IPS-NIHi7 (cell line): ENCODE data around the gene HLA-DOA.

ENCODE experiments used
- DNase-seq: peaks from one replicate; pipeline ENCODE4 v3.0.0; 2012; ENCODE audit warnings: mixed read lengths; ENCODE audit errors: extremely low spot score

HLA-DOA gene

DNA sequence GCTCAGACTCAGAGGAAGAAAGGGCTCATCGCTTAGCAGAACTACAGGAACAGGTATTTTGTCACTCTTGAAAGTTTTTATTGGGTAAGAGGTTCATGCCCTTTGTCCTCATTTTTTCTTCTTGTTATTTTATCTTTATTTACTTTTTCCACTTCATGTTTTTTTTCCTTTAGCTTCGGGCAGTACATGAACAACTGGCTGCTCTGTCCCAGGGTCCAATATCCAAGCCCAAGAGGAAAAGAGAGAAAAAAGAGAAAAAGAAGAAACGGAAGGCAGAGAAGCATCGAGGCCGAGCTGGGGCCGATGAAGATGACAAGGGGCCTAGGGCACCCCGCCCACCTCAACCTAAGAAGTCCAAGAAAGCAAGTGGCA is 31.5 kb downstream of the HLA-DOA start:
- DNase-seq: no peak

DNA sequence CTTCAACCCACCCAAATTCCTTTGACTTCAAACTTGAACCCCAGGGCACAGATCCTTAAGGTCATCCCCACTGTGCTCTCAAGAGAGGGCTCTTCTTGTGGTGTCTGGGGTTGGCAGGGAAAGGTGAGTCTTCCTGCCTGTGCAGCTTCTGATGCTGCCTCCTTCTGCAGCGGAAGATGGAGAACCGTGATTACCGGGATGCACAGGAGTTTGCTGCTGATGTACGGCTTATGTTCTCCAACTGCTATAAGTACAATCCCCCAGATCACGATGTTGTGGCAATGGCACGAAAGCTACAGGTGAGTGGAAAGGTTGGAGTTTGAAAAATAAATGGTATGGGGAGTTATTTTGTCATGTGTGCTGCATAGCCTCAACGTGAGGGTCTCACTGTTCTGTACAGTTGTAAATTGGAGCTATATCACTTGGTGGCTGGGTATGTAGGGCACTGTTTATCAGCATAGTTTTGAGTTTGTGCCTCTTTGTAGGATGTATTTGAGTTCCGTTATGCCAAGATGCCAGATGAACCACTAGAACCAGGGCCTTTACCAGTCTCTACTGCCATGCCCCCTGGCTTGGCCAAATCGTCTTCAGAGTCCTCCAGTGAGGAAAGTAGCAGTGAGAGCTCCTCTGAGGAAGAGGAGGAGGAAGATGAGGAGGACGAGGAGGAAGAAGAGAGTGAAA is 32.0 kb downstream of the HLA-DOA start:
- no peak for DNase-seq

DNA sequence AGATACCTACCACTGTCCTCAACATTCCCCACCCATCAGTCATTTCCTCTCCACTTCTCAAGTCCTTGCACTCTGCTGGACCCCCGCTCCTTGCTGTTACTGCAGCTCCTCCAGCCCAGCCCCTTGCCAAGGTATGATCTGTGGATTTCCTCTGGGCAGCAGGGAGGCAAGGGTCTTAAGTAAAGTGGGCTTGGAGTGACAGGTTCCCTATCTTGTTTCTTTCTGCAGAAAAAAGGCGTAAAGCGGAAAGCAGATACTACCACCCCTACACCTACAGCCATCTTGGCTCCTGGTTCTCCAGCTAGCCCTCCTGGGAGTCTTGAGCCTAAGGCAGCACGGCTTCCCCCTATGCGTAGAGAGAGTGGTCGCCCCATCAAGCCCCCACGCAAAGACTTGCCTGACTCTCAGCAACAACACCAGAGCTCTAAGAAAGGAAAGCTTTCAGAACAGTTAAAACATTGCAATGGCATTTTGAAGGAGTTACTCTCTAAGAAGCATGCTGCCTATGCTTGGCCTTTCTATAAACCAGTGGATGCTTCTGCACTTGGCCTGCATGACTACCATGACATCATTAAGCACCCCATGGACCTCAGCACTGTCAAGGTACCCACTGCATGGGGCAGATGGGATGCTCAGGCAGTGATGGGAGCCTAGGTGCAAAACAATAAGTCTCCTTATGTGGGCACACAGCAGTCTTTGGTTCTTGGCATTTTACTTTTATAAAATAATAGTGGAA is 32.9 kb downstream of the HLA-DOA start:
- DNase-seq: no peak

DNA sequence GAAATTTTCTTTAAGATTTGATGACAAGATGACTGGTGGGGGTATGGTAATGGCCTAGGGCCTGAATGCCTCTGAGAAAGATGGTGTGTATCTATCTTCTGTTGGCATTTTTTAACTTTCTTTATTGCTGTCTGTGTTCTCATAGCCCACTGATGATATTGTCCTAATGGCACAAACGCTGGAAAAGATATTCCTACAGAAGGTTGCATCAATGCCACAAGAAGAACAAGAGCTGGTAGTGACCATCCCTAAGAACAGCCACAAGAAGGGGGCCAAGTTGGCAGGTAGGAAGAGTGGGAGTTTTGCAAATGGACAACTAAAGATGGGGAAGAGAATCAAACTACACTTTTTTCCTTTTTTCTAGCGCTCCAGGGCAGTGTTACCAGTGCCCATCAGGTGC is 33.5 kb downstream of the HLA-DOA start:
- no peak for DNase-seq

DNA sequence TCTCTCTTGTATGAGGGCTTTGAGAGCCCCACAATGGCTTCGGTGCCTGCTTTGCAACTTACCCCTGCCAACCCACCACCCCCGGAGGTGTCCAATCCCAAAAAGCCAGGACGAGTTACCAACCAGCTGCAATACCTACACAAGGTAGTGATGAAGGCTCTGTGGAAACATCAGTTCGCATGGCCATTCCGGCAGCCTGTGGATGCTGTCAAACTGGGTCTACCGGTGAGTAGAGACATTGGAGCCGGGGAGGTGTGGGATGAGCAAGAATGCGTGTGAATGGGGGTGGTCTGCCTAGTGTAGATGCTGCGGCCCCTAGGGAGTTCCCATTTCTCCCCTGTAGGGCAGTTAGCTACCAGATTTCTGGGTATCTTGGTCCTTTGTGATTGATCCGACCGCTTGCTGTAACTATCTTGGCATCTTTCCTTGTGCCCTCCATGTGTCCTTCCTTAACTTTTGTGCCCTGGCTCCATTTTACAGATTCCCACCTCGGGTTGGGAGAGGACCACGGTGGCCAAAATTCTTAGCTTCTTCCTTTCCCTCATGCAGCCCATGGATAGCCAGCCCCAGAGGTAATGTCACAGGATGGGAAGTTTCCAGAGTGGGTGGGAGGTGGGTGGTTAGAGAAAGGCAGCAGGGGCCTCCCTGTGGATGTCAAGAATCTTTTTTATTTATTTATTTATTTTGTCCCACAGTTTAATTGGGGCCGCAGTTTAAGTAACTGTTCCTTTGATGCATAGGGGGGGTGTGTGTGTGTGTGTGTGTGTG is 34.7 kb downstream of the HLA-DOA start:
- no peak for DNase-seq

DNA sequence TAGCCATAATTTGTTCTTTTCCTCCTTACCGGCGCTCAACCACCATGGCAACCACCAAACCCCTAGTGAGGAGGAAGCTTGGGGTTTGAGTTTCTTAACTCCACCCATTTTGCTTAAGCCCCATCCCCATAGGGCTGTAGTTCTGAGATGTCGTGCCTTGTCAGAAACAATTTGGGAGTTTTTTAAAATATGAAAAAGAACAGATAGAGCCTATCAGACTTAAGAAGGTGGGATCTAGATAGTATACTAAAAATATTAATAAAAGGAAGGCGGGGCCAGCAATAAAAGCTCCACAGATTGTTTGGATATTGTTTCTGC is 35.4 kb downstream of the HLA-DOA start:
- peak; percentile 23 for DNase-seq

DNA sequence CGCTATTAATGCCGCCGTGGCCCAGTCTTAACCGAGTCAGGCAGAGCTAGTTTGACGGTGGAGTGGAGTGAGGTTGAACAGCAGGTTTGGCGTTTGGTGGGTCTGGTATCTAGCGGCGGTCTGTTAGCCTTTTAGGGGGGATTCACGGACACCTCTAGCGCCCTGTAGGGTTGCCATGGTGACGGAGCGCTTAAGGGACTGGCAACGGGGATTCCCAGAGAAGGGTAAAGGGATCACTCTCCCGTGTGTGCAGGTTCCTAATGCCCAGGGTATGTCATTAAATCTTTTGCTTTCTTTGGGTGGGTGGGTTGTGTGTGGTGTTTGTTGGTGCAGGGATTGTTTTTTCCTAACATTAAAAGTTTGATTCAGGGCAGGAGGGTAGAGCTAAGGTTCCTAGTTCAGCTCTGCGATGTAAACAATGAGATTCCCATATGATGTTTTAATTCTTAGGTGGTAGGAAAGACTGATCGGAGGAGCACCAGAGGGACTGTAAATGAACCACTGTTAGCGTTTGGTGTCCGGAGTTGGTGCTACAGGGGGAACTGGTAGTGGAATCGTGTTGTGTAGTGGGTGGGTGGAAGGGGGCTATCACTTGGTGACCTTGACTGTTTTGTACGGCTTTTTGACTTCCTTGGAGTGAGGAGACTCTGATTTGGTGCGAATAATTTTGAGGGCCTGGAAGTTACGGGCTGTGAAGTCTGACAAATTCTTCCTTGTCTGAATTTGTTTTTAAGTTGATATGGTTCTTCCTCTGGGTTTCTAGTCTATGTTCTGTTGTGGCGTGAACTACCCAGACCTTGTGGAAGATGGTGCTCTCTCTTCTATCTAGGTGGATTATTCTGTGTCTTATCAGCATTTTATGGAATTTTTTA is 36.0 kb downstream of the HLA-DOA start:
- no peak for DNase-seq

DNA sequence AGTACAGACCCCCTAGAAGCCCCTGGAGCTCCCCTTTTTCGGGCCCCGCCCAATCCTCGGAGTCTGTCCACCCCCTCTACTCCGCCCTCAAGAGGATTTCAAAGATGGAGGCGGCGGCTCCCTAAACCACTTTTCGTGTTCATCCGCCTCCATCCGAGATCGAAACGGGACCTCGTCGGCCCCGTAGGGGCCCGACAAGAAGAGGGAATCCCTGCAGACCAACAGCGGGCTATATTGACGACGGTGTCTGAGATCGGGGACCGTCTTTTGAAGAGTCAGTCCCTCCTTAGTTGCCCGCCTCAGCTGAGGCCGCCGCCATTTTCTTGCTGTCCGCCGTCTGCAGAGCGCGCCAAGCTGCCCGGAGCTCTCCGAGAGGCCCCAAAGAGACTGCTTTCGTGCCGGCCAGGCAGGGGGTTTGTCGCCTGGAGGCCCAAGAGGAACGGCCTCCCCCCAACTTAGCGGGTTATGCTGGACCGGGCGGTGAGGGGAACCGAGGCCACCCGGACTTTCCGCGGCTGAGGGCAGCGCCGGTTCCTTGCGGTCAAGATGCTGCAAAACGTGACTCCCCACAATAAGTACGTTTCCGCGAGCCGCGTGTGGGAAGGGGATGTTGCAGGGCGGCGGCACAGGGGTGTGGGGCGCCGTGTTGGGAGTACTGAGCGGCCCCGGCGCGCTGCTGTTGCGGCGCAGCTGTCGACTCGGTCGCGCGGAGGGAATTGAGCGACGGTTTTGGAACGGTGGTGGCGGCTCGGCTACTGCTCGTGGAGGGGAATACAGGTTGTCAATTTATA is 36.8 kb downstream of the HLA-DOA start:
- DNase-seq: peak; percentile 49

DNA sequence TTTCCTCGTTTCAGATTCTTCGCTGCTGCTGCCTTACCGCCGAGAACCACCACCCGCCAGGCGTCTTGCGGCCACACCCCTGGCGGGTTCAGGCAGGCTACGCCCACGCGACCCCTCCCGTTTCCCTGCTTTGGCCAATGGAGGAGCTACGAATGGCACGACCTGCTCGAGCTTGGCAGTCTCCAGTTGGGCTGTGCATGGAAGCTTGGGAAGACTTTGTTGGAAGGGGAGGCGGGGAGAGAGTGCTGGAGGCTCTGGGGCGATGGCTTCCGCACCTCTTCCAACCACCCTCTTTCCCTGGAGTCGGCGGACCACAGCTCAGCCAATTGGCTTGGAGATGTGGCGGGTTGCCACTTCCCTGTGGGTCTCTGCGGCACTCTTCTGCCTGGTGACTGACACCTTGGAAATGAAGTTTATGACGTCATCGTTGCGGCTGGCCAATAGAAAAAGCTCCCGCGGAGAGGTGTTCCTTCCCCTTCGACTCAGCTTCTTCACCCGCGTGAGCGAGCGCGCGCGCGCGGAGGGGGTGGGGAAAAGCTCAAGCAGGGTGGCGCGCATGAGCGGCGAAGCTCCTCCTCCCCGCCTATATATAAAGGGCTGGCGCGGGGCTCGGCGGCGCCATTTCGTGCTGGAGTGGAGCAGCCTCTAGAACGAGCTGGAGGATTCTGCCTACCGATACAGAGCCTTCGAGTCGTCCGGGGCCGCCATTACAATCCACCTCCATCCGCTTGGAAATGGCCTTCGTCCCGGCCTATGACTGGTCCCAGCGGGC is 37.6 kb downstream of the HLA-DOA start:
- DNase-seq: peak; percentile 87

DNA sequence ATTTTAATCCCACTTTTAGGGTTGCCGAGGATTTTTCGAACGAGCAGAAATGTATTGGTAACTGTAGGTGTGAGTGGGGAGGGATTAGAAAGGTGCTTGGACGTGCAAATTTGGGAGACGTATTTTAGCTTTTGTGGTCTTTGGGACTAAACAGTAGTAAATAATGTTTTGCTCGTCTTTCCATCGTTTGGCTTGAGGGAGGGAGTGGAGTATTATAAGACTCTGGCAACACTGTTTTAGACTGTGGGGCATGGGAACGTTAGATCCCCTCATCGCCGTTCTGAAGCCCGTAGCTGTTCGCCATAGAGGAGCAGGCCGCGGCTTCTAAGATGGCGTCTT is 38.2 kb downstream of the HLA-DOA start:
- DNase-seq: no peak

DNA sequence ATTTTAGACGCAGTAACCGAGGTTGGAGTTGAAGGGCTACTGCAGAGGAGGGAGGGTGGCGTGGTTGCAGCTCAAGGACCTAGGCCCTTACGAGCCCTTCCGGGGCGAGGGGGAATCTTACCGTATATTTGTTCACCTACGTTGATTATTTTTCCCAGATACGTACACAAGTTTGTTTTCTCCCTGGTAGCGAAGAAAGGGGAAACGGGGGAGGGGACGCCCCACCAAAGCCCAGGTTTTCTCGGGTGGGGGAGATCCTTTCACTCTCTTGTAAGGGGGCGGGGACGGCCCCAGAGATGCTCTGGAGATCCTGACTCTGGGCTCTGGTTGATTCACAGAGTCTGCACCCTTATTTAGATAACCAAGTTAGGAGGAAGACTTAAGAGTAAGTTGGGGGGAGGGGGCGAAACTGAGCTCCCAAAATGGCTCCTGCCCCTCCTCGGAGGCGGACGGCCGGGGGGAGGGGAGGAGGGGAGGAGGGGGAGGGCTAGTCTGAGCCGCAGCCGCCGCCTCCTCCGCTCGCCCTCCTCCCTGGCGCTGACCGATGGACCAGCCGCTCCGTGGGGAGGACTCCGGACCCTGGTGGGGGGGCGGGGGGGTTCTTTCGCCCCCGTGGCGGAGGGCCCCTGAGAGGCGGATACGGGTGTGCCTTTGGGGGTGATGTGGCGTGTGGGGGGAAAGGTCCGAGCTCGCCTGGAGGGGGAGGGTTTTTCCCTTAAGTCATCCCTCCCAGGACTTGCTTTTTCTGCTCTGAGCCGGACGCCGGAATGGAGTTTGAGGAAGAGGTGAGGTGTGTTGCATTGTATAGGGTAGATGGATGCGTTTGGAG is 38.8 kb downstream of the HLA-DOA start:
- DNase-seq: peak; percentile 49

DNA sequence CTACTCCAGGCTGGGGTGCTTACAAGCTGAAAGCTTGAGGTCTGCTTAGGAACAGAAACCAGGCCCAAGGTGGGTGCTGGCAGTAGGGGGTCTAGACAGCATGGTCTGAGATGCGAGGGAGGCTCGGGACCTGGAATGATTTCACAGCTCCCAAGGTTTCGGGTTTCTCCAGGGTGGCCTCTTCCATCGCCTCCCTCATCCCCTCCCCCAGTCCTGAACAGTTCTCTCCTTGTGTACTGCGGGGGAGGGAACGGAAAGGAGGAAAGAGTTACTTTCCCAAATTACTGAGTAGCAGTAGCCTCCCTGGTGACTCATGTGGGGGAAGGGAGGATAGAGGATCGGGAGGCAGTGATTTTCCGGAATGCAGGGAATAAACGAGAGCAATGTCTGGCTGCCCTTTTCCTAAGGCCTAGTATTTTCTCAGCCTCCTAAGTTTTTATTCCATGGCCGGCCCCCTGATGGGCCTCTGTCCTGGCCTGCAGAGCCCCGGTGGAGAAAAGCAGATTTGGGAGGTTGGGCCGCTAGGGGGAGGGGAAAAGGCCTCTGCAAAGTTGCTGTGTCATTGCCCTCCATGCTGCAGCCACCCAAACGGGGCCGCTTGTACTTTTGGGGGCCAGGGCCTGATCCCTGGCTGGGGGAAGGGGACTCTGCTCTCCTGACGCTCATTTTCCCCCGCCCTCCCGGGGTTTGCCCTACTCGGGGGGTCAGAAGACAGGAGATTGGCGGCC is 39.5 kb downstream of the HLA-DOA start:
- no peak for DNase-seq

DNA sequence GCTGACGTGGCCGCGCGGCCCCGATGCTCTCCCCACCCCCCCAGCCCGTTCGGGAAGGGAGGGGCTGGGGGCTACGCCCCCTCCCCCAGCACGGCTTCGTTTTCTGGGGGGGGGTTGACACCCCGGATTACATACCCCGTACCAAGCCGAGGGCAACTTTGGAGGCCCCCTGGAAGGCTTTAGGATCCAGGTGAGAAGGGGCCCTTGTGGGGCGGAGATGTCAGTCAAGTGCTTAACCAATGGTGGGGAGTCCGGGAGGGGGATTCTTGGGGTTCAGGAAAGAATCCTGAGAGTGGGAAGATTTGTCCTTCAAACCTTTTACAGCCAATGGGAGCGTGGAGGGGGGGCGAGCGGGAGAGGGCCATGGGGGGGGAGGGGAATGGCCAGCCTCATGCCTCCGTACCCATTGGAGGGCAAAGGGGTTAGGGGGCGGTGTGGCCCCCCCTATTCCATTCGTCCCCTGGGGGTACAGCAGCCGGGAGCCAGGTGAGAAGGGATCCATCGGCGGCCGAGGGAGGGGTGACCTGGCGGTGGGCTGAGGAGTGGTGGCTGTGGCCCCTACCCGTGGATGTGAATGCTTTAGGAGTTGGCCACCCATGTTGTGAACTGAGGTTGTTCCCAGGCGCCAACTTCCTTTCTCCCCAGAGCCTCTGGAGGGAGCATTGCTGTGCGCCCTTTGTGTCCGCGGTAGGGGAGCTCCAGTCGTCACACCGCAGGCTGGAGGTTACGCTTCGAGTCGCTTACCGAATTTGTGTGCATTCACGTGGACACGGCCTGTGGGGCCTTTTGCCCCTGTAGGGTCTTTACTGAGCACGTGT is 40.3 kb downstream of the HLA-DOA start:
- DNase-seq: peak; percentile 76

DNA sequence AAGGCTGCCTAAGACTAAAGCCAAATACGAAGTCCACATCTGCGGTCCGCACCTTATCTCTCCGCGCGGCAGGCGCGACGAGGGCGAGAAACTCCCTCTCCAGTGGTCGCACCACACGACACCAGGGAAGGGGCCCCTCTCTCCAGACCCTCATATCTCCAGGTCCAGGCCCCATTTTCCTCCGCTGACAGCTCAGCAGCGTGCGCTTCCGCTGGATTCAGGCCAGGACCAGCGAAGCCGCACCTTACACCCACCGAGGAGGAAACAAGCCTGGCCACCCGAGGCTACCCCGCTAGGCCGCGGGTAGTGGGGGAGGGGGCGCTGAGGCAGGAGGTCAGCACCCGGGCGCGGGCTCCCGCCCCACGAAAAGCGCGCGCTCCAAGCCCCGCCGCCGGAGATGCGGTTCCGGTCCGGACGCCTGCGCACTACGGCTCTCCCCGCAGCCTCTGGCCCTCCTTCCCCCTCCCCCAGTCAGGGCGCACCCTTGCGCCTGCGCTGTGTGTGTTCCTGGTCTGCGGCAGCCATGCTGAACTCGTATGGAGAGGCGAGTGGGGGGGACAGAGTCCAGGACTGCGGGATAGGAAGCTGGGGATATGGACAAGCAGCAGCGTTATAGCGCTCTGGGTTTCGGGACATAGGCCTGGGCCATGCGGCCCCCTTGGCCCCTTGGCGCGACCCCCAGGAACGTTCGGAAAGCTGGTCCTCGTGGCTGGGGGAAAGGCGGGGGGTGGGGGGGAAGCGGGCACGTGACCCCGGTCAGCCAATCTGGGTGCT is 41.1 kb downstream of the HLA-DOA start, which contains the start of gene BRD2:
TSS of gene BRD2 (plus strand) at position 502 of the 774 bp plus-strand sequence. CDS start 4,305 bp downstream, outside the sequence.
- peak; percentile 85 for DNase-seq

DNA sequence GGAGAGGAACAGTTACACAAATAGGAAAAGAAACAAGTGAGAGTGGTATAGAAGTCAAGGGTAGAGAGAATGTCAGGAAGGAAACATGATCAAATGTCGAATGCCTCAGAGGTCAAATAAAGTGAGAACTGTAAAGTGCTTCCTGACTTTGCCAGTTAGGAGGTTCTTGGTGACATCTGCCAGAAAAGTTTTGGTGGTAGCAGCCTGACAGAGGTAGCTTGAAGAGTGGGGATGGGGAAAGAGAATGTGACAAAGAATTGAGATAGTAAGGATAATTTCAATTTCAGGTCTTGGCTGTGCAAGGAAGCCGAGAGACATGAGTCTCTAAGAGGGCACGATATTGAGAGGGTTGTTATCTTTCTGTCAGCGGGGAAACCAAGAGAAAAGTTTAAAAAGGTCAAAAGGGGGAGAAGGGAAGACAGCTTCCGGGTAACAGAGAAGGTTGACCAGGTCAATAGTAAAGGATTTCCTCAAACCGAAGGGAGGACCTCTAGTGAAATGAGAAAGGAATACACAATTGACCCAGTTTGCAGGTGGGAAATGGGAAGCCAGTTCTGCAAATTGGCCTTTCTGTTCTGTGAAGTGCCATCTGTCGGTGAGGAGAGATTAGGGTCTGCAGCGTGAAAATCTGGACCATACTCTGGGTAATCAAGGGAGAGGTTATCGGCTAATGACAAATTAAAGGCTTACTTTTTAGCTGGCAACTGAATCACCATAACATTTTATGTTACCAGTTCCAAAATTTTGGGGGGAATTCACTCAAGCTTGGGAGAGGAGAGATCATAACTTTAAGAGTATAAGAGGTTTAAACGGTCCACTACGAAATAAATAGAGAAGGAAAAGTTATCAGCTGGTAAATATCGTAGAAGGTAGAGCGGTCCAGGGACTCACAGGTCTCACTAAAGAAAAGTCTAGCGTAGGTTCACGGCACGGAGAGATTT is 42.0 kb downstream of the HLA-DOA start:
- peak; percentile 48 for DNase-seq

DNA sequence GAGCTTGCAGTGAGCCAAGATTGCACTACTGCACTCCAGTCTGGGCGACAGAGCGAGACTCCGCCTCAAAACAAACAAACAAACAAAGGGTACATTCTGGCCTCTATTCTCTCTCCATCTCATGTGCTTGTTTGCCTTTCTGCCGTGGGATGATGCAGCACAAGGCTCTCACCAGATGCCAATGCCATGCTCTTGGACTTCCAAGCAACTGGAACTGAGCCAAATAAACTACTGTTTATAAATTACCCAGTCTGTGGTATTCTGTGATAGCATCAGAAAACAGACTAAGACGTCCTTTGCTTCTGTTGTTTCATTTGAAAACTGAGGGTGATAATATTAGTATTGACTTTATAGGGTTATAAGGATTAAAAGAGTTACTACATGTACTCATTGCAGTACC is 44.6 kb downstream of the HLA-DOA start:
- no peak for DNase-seq
